Lung (tissue), 12 donors: ENCODE results near the gene ALG14. TPM values are rescaled to one million over a fixed set of nuclear protein-coding genes. Genes with fewer than 3 reads are reported as not detected.

ENCODE experiments used
- ATAC-seq: fragments of 200-7000 bp; cut with Tn5 transposase; one replicate; pipeline ENCODE4 v1.9.1; 2020; ENCODE audit warnings: moderate number of reproducible peaks; ENCODE audit not compliant: insufficient read depth, low FRiP score
- DNase-seq, 3 donors: peaks; one replicate each; pipeline ENCODE4 v3.0.0-alpha.2; 2013 to 2017
- H3K27ac ChIP-seq, 2 donors: one replicate each; pipeline ENCODE4 v1.5.1; 2013; ENCODE audit warnings: mild to moderate bottlenecking in 2 of 2, moderate library complexity in 2 of 2, control low read depth in 1 of 2, inconsistent platforms in 1 of 2, low read depth in 1 of 2, low read length in 1 of 2
- H3K27me3 ChIP-seq, 3 donors: one replicate each; pipeline ENCODE4 v1.5.1; 2013; ENCODE audit warnings: low read length in 2 of 3; ENCODE audit not compliant: control insufficient read depth in 3 of 3, insufficient read depth in 3 of 3
- H3K36me3 ChIP-seq, 4 donors: one replicate each; pipeline ENCODE4 v1.5.1; 2013; ENCODE audit warnings: low read length in 4 of 4, mild to moderate bottlenecking in 1 of 4, moderate library complexity in 1 of 4; ENCODE audit not compliant: control insufficient read depth in 4 of 4, insufficient read depth in 4 of 4
- H3K4me1 ChIP-seq, 5 donors: one replicate each; pipeline ENCODE4 v1.5.1; 2013; ENCODE audit warnings: low read length in 5 of 5, mild to moderate bottlenecking in 2 of 5, moderate library complexity in 1 of 5; ENCODE audit not compliant: control insufficient read depth in 5 of 5, insufficient read depth in 5 of 5
- H3K4me3 ChIP-seq: one replicate; pipeline ENCODE4 v1.5.1; 2013; ENCODE audit warnings: mild to moderate bottlenecking, control low read depth, moderate library complexity
- H3K9ac ChIP-seq, 2 donors: one replicate each; pipeline ENCODE4 v1.5.1; 2013; ENCODE audit warnings: low read length in 2 of 2, control low read depth in 1 of 2; ENCODE audit not compliant: insufficient read depth in 1 of 2
- H3K9me3 ChIP-seq, 4 donors: one replicate each; pipeline ENCODE4 v1.5.1; 2013; ENCODE audit warnings: low read length in 3 of 4, mild to moderate bottlenecking in 1 of 4, moderate library complexity in 1 of 4; ENCODE audit not compliant: control insufficient read depth in 4 of 4, insufficient read depth in 3 of 4
- WGBS, 2 donors: extraction: QIAGEN DNeasy Blood & Tissue Kit; methylation state at CpG; one replicate each; pipeline ENCODE4 v1.1.7; 2013; 5-methylcytosine and 5-hydroxymethylcytosine counted together
- polyA plus RNA-seq, 2 donors: library from polyadenylated mRNA; stranded (reverse); fragments of 200-250 nt; gene quantifications; one replicate each; pipeline ENCODE4 v1.2.1, GENCODE V29; 2013
- total RNA-seq, 2 donors: library from RNA; depleted of rRNA in 1 of 2; stranded (reverse); fragments of >200 nt in 1 of 2; gene quantifications; one replicate each; pipeline ENCODE4 v1.2.1, GENCODE V29; 2014 to 2021
- TF ChIP-seq, protein P1 (sequence below): IDR thresholded peaks from 2 replicates; pipeline ENCODE4 v1.5.1; 2012; ENCODE audit warnings: mild to moderate bottlenecking; ENCODE audit errors: control extremely low read depth, extremely low read depth
- donor health status: control.
- donor health status: control.
- donor health status: Bipolar disorder and iron deficiency.
- donor health status: healthy.
- donor health status: DM: yes; HTN: yes; CAD: no.

The ALG14 gene
- total and polyA plus RNA-seq, 4 donors = 0.97 to 7.5 (median 1.6) TPM

DNA sequence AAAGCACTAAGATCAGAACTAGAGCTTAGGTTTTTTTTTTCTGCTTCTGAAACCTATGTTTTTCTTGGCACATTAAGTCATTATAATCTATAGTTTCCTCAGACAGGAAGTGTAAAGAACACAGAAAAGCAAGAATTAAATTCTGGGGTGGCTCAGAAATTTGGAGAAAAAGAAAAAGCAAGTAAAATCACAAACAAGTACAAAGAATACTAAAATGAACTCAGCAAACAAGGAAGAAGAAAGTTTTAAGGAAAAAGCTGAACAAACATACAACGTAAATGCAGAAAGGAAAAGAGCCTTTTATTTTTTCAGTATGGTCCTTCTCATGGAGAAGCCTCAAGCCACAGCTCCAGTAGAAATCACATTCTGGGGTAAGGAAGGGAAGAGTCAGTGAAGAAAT is 137.3 kb downstream of the ALG14 start:
- H3K9me3 ChIP-seq = no peaks in the 10 kb centered on the region
- H3K27me3 ChIP-seq = no peaks in the 10 kb centered on the region
- TF ChIP-seq, protein P1, sequence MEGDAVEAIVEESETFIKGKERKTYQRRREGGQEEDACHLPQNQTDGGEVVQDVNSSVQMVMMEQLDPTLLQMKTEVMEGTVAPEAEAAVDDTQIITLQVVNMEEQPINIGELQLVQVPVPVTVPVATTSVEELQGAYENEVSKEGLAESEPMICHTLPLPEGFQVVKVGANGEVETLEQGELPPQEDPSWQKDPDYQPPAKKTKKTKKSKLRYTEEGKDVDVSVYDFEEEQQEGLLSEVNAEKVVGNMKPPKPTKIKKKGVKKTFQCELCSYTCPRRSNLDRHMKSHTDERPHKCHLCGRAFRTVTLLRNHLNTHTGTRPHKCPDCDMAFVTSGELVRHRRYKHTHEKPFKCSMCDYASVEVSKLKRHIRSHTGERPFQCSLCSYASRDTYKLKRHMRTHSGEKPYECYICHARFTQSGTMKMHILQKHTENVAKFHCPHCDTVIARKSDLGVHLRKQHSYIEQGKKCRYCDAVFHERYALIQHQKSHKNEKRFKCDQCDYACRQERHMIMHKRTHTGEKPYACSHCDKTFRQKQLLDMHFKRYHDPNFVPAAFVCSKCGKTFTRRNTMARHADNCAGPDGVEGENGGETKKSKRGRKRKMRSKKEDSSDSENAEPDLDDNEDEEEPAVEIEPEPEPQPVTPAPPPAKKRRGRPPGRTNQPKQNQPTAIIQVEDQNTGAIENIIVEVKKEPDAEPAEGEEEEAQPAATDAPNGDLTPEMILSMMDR = no peak
- DNase-seq = no peak
- H3K4me3 ChIP-seq = no peak overlapping the region
- ATAC-seq = no peak
- H3K36me3 ChIP-seq = peaks cover 0 to 1% (median 0%) of the 10 kb centered on the region in 4 donors
- no peak overlapping the region for H3K9ac ChIP-seq
- no peak overlapping the region for H3K27ac ChIP-seq
- WGBS, 2 donors = 52 to 76% methylated on average over 1 of the region's 1 CpG
- H3K4me1 ChIP-seq = peaks cover 0 to 10% (median 0%) of the 10 kb centered on the region in 5 donors

DNA sequence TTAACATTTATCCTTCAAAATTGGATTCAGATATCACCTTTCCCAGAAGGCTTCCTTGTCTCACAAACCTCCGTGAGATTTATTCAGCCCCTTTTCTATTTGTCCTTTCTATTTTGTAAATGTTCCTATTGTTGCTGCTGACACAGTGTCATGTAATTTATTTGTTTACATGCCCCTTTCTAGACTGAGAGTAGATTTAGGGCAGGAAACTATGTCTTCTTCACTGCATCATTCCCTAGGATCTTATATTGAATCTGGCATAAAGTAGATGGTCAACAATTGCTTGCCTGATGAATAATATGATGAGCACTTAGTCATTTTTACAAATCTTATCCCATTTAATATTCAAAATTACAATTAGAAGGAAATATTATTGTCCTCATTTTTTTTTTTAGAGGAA is 137.7 kb downstream of the ALG14 start:
- no peak overlapping the region for H3K4me3 ChIP-seq
- no peaks in the 10 kb centered on the region for H3K27me3 ChIP-seq
- 91 to 93% methylated on average over 1 of the region's 1 CpG for WGBS, 2 donors
- H3K9me3 ChIP-seq = no peaks in the 10 kb centered on the region
- DNase-seq = no peak
- TF ChIP-seq, protein P1 = no peak
- no peak overlapping the region for H3K9ac ChIP-seq
- no peak for ATAC-seq
- peaks cover 0 to 10% (median 0%) of the 10 kb centered on the region in 5 donors for H3K4me1 ChIP-seq
- no peak overlapping the region for H3K27ac ChIP-seq
- H3K36me3 ChIP-seq = peaks cover 0 to 1% (median 0%) of the 10 kb centered on the region in 4 donors

DNA sequence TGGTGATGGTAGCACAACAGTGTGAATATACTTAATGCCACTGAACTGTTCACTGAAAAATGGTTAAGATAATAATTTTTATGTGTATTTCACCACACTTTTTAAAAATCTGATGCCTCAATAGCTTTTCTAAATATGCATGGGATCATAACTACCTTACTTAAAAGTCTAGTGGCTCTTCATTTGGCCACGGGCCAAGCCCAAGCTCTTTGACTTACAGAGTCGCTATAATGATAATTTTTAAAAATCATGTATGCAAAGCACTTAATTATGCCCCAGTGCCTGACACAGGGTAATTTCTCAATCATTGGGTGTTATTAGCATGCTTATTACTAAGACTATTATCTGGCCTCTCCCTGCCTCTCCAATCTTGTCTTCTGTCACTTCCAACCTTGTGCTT is 138.2 kb downstream of the ALG14 start:
- Histone ChIP-seq H3K27me3 (no peaks in the 10 kb centered on the region), H3K36me3 (peaks cover 0 to 1% (median 0%) of the 10 kb centered on the region in 4 donors), H3K4me1 (peaks cover 0 to 11% (median 0%) of the 10 kb centered on the region in 5 donors), H3K4me3 (no peak overlapping the region), H3K9me3 (no peaks in the 10 kb centered on the region), H3K9ac (no peak overlapping the region), H3K27ac (no peak overlapping the region)
- WGBS, 2 donors = 91% methylated on average over 2 of the region's 2 CpGs
- ATAC-seq (no peak), DNase-seq (no peak)
- TF ChIP-seq, protein P1 = no peak

- Histone ChIP-seq H3K27ac (no peak overlapping the region), H3K36me3 (peaks cover 0 to 1% (median 0%) of the 10 kb centered on the region in 4 donors), H3K9me3 (no peaks in the 10 kb centered on the region), H3K4me3 (no peak overlapping the region), H3K9ac (no peak overlapping the region), H3K27me3 (no peaks in the 10 kb centered on the region), H3K4me1 (peaks cover 4 to 26% (median 9%) of the 10 kb centered on the region in 5 donors)
- ATAC-seq (no peak), DNase-seq (no peak)
- WGBS, 2 donors = 89 to 94% methylated on average over 7 of the region's 7 CpGs
- TF ChIP-seq, protein P1 = no peak
Observed at GRCh38 chr1:94931254-94931841, 141.4 kb downstream of the ALG14 start.
